WERI-Rb-1 (cell line): ENCODE measurements around the gene RNASEL.
A peak's percentile ranks its signal among the peaks of the same experiment; 100 is the strongest.

ENCODE experiments used
- DNase-seq: peaks from one replicate; pipeline ENCODE4 v3.0.0-alpha.2; 2020
- H3K27ac ChIP-seq: fragments of 250-450 bp; sonication (Bioruptor Pico); 2 replicates; pipeline ENCODE4 v1.5.1; 2020; ENCODE audit warnings: mild to moderate bottlenecking, moderate library complexity
- H3K27me3 ChIP-seq: fragments of 250-450 bp; sonication (Bioruptor Pico); 2 replicates; pipeline ENCODE4 v1.5.1; 2021; ENCODE audit warnings: mild to moderate bottlenecking, low read depth, moderate library complexity; ENCODE audit not compliant: insufficient read depth, severe bottlenecking
- H3K36me3 ChIP-seq: fragments of 250-450 bp; sonication (Bioruptor Pico); 2 replicates; pipeline ENCODE4 v1.5.1; 2020; ENCODE audit warnings: mild to moderate bottlenecking, moderate library complexity
- H3K4me3 ChIP-seq: 2 replicates; pipeline ENCODE4 v1.5.1; 2011; ENCODE audit warnings: low read depth, mild to moderate bottlenecking, control low read depth, low read length
- H3K9me3 ChIP-seq: fragments of 250-450 bp; sonication (Bioruptor Pico); 2 replicates; pipeline ENCODE4 v1.5.1; 2021; ENCODE audit warnings: mild to moderate bottlenecking, moderate library complexity; ENCODE audit not compliant: severe bottlenecking
- TF ChIP-seq, protein P1 (sequence below): IDR thresholded peaks from 2 replicates; pipeline ENCODE4 v1.5.1; 2011; ENCODE audit warnings: low read depth, mild to moderate bottlenecking, control low read depth, inconsistent platforms, low read length

RNASEL gene

DNA sequence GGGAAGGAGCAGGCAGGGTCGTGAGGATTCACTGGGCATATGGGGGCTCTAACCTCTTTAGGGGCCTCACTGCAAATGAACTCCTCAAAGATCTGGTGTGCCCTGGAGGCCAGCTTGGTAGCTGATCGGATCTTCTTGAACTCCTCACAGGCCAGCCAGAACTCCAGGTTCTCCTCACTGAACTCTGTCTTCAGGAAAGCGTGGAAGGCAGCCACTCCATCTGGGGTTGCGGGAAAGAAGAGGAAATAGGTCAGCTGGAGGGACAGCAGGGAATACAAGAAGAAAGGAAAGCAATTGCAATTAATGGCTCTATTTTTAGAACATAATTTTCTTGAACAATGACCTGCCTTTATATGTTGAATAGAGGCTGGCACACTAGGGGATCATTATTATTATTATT is 12.9 kb upstream of the RNASEL start:
- H3K4me3 ChIP-seq = no peak overlapping the region
- peak overlapping the region; percentile 51 for H3K27ac ChIP-seq
- no peaks in the 10 kb centered on the region for H3K27me3 ChIP-seq
- TF ChIP-seq, protein P1, sequence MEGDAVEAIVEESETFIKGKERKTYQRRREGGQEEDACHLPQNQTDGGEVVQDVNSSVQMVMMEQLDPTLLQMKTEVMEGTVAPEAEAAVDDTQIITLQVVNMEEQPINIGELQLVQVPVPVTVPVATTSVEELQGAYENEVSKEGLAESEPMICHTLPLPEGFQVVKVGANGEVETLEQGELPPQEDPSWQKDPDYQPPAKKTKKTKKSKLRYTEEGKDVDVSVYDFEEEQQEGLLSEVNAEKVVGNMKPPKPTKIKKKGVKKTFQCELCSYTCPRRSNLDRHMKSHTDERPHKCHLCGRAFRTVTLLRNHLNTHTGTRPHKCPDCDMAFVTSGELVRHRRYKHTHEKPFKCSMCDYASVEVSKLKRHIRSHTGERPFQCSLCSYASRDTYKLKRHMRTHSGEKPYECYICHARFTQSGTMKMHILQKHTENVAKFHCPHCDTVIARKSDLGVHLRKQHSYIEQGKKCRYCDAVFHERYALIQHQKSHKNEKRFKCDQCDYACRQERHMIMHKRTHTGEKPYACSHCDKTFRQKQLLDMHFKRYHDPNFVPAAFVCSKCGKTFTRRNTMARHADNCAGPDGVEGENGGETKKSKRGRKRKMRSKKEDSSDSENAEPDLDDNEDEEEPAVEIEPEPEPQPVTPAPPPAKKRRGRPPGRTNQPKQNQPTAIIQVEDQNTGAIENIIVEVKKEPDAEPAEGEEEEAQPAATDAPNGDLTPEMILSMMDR = no peak
- no peaks in the 10 kb centered on the region for H3K36me3 ChIP-seq
- no peak for DNase-seq
- no peaks in the 10 kb centered on the region for H3K9me3 ChIP-seq

DNA sequence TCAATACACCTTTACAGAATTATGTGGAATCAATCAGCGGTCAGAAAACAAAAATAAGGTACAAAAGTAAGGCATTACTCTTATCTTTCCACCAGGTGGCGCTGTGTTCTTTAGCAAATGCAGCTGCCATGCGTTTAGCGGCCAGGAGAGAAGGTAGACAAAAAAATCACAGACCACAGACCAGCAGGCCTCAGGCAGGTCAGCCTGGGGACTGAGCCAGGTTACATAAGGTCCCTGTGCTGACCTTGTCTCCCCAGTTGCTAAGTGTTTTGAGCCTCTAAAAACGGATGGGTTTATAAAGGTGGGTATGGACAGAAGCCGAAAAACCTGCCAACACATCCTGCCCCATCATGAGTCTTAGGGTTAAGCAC is 12.3 kb upstream of the RNASEL start:
- Histone ChIP-seq H3K4me3 (no peak overlapping the region), H3K27ac (peak overlapping the region; percentile 51), H3K9me3 (no peaks in the 10 kb centered on the region), H3K27me3 (no peaks in the 10 kb centered on the region), H3K36me3 (no peaks in the 10 kb centered on the region)
- TF ChIP-seq, protein P1 = peak; percentile 27; the same call in 1 of the 2 replicates
- DNase-seq = peak; percentile 64

DNA sequence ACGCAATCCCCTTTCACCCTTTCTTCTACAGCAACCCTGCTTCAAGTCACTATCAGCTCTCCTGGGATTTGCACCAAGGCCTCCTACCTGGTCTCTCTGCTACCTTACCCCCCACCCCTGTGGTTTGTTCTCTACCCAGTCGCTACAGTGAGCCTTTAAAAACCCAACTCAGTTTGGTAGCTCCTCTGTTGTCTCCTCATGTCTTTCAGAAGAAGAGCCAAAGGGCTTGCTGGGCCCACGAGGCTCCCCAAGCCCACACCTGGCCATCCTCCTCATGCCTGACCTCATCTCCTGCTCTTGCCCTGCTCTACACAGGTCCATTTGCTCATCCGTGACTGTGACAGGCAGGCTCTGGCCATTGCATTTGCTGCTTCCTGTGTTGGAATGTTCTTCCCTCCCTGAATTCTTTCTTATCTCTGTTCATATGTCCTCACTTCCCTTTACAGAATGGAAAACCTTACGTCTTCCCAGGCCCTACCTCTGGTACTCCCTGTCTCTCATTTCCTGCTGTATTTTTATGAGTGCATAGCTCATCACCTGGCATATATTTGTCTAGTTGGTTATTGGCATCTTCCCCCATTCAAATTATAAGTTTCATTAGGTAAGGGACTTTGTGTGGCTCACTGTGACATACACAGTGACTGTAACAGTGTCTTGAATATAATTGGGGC is 11.8 kb upstream of the RNASEL start:
- Histone ChIP-seq H3K9me3 (no peaks in the 10 kb centered on the region), H3K27ac (no peak overlapping the region), H3K4me3 (no peak overlapping the region), H3K27me3 (no peaks in the 10 kb centered on the region), H3K36me3 (no peaks in the 10 kb centered on the region)
- no peak for DNase-seq
- TF ChIP-seq, protein P1 = no peak

DNA sequence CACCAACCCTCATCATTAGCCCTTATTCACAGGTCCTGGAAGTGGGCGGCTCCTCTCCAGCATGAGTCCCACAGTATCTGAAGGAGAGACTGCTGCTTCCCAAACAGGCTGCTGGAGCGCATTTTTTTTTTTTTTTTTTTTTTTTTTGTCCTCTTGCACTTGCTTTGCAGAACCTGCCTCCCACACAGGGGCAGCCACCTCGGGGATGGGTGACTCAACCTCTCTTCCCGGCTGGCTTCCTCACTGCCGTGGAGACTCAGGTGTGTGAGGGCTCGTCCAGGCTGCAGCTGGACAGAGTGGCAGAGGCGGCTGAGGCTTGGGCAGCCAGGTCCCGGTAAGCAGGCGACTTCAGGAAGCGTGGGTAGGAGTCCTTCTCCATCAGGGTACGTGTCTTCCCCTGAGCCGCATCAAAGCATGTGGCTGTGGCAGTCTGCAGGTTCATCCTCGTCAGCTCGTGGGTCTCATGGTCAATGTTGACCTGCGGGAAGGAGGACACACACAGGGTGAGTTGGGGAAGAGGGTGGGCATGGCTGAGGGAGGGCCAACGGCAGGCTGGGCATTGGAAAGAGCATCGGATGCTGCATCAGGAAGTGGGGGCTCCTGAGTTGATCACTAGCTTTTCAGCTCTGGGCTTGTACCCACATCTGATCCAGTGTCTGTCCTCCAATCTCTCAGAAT is 11.1 kb upstream of the RNASEL start:
- H3K27me3 ChIP-seq = no peaks in the 10 kb centered on the region
- no peak for DNase-seq
- H3K4me3 ChIP-seq = no peak overlapping the region
- no peak overlapping the region for H3K27ac ChIP-seq
- no peaks in the 10 kb centered on the region for H3K36me3 ChIP-seq
- TF ChIP-seq, protein P1 = no peak
- H3K9me3 ChIP-seq = no peaks in the 10 kb centered on the region

DNA sequence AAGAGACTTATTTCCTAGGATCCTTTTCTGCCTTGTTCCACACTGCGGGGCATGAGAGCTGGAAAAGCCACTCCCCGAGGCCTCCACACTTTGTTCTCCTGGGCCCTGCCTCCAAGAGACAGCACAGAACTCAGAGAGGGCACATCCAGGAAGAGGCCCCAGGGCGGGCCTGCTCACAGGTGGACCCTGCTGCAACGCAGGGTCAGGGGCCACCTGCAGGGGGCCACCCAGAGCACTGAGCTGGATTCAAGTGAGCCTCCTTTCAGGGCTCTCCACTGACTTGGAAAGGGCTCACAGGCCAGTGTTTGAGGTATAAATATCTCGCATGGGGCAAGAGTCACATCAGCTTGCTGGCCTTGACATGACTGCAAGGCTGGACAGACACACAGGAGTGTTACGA is 10.3 kb upstream of the RNASEL start:
- TF ChIP-seq, protein P1 = peak; percentile 64
- Histone ChIP-seq H3K4me3 (no peak overlapping the region), H3K9me3 (no peaks in the 10 kb centered on the region), H3K36me3 (no peaks in the 10 kb centered on the region), H3K27ac (no peak overlapping the region), H3K27me3 (no peaks in the 10 kb centered on the region)
- DNase-seq = no peak
